Measurements from ENCODE around the gene ATAD2B. TPM values are rescaled to one million over a fixed set of nuclear protein-coding genes. Genes with fewer than 3 reads are reported as not detected.
"Not testable (repeated sequence)": the region's sequence is repeated elsewhere in the genome, so short reads cannot be mapped to it uniquely, and the experiment has no call there.

The ATAD2B gene
- polyA plus RNA-seq, 3 donors from 2014 or later = 6.0 to 17.5 (median 8.4) TPM

DNA sequence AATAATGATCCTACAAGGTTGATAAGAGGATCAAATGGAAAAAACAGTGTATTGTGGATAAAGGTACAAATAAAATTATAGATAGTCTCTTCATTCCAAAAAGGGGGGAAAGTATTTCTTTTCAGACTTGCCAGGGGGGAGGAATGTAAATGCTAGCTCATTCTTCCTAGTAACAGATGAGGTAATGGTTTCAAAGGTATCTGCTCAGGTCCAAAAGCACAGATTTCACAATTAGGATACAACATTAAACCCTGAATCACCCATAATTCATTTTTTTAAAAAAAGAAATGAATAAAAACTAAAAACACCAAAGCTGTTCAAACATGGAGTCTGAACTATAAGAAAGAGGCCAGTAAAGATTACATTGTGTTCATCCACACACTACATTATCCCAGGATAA, 142.0 kb downstream of the ATAD2B start:
- no peak overlapping the region for H3K4me3 Mint-ChIP-seq
- H3K27ac Mint-ChIP-seq = no peak overlapping the region
- H3K27me3 Mint-ChIP-seq (ENCODE audit: low read depth in 3 of 3) = no peaks in the 10 kb centered on the region
- H3K4me1 Mint-ChIP-seq = peaks cover 27 to 30% of the 10 kb centered on the region in 2 donors
- H3K9me3 Mint-ChIP-seq = no peaks in the 10 kb centered on the region
- no peak for DNase-seq
- H3K36me3 Mint-ChIP-seq = peaks cover 13 to 23% (median 17%) of the 10 kb centered on the region in 3 donors

- no peaks in the 10 kb centered on the region for H3K27me3 Mint-ChIP-seq (ENCODE audit: low read depth in 3 of 3)
- H3K4me1 Mint-ChIP-seq = peaks cover 9 to 11% of the 10 kb centered on the region in 2 donors
- no peak overlapping the region for H3K4me3 Mint-ChIP-seq
- no peak for DNase-seq
- H3K9me3 Mint-ChIP-seq = no peaks in the 10 kb centered on the region
- H3K36me3 Mint-ChIP-seq = peaks cover 17 to 26% (median 17%) of the 10 kb centered on the region in 3 donors
- H3K27ac Mint-ChIP-seq = no peak overlapping the region
Measured at GRCh38 chr2:23782646-23783045, 144.3 kb downstream of the ATAD2B start.

GRCh38 chr2:23782126-23782525, 144.8 kb downstream of the ATAD2B start:
- no peak for DNase-seq
- Mint-ChIP-seq H3K27ac (no peak overlapping the region), H3K4me3 (no peak overlapping the region), H3K27me3 (ENCODE audit: low read depth in 3 of 3) (no peaks in the 10 kb centered on the region), H3K4me1 (peaks cover 5 to 6% of the 10 kb centered on the region in 2 donors), H3K36me3 (peaks cover 17 to 26% (median 22%) of the 10 kb centered on the region in 3 donors), H3K9me3 (no peaks in the 10 kb centered on the region)

DNA sequence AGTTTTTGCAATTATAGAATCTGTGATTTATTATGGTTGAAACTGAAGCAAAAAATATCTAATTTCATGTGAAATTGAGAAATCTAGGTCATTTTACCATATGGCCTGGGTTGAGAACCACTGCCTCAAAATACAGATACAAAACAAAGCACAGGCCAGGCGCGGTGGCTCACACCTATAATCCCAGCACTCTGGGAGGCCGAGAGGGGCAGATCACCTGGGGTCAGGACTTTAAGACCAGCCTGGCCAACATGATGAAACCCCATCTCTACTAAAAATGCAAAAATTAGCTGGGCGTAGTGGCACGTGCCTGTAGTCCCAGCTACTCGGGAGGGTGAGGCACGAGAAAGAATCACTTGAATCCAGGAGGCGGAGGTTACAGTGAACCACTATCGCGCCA, 146.5 kb downstream of the ATAD2B start:
- not testable (repeated sequence) for H3K27me3 Mint-ChIP-seq (ENCODE audit: low read depth in 3 of 3); DNase-seq; H3K27ac Mint-ChIP-seq; H3K4me1 Mint-ChIP-seq; H3K9me3 Mint-ChIP-seq; H3K4me3 Mint-ChIP-seq
- peaks cover 22 to 34% (median 26%) of the 10 kb centered on the region in 3 donors for H3K36me3 Mint-ChIP-seq

DNA sequence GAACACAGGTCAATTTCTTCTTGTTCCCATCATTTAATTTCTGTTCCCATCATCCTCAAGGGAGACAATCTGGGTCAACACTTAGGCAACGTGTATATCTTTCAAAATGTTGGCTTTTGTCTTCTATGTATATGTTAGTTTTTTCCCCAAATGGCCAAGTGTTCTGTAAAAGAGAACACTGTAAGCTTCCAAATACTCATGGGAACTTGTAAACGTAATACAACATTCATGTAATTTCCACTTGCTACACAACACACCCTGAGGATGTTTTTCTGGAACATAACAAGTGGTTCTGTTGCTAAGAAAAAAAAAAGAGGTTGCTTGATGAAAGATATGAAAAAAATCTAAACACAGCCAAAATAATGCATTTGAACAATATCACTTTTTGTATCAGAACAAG, 149.1 kb downstream of the ATAD2B start:
- no peak for DNase-seq
- Mint-ChIP-seq H3K36me3 (peaks cover 23 to 33% (median 30%) of the 10 kb centered on the region in 3 donors), H3K9me3 (no peaks in the 10 kb centered on the region), H3K4me3 (no peak overlapping the region), H3K4me1 (no peaks in the 10 kb centered on the region), H3K27me3 (ENCODE audit: low read depth in 3 of 3) (peaks cover 0 to 2% (median 0%) of the 10 kb centered on the region in 3 donors), H3K27ac (no peak overlapping the region)

DNA sequence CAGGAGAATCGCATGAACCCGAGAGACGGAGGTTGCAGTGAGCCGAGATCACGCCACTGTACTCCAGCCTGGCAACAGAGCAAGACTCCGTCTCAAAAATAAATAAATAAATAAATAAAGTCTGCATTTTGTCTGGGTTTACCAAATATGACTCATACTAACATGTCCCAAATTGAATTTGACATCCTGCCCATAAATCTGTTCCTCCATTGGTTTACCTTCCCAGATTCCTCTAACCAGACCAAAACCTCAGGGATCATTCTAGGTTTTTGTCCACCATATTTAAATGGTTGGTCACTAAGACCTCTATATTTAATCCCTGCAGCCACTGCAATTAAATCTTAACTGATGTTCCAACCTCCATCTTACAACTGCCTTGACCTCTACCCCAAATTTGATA, 150.9 kb downstream of the ATAD2B start:
- Mint-ChIP-seq H3K27ac (peak overlapping the region in 1 of 6 donors; percentile 7), H3K9me3 (no peaks in the 10 kb centered on the region), H3K4me3 (no peak overlapping the region), H3K27me3 (ENCODE audit: low read depth in 3 of 3) (peaks cover 0 to 2% (median 0%) of the 10 kb centered on the region in 3 donors), H3K36me3 (peaks cover 31 to 42% (median 40%) of the 10 kb centered on the region in 3 donors), H3K4me1 (no peaks in the 10 kb centered on the region)
- DNase-seq = no peak

GRCh38 chr2:23772684-23773083, 154.2 kb downstream of the ATAD2B start:
- no peak overlapping the region for H3K27ac Mint-ChIP-seq
- H3K4me3 Mint-ChIP-seq = no peak overlapping the region
- H3K4me1 Mint-ChIP-seq = peaks cover 0 to under 1% of the 10 kb centered on the region in 2 donors
- H3K9me3 Mint-ChIP-seq = no peaks in the 10 kb centered on the region
- H3K36me3 Mint-ChIP-seq = peaks cover 35 to 59% (median 51%) of the 10 kb centered on the region in 3 donors
- no peak for DNase-seq
- peaks cover 0 to 3% (median 2%) of the 10 kb centered on the region in 3 donors for H3K27me3 Mint-ChIP-seq (ENCODE audit: low read depth in 3 of 3)

DNA sequence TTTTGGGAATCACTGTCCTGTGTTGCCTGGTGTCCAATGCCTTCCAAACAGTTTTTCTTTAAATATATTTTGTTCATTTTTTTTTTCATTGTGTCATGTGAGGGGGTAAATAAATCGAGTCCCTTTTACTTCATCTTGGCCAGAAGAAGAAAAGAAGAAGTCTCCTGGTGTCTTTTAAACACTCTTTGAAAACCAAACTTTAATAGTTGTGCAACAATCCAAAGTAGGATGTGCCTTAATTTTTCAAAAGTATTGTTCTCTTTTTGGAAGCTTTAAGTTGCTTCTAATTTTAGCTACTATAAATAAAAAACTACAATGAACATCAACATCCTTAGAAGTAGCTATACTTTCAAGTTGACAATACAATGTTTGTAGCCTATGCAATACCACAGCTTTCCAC, 154.9 kb downstream of the ATAD2B start:
- no peak overlapping the region for H3K27ac Mint-ChIP-seq
- peaks cover 30 to 65% (median 54%) of the 10 kb centered on the region in 3 donors for H3K36me3 Mint-ChIP-seq
- H3K9me3 Mint-ChIP-seq = no peaks in the 10 kb centered on the region
- H3K4me1 Mint-ChIP-seq = peaks cover 0 to 7% of the 10 kb centered on the region in 2 donors
- peaks cover 0 to 4% (median 2%) of the 10 kb centered on the region in 3 donors for H3K27me3 Mint-ChIP-seq (ENCODE audit: low read depth in 3 of 3)
- no peak for DNase-seq
- no peak overlapping the region for H3K4me3 Mint-ChIP-seq

GRCh38 chr2:23769364-23769763, 157.6 kb downstream of the ATAD2B start:
- Mint-ChIP-seq H3K4me3 (no peak overlapping the region), H3K9me3 (no peaks in the 10 kb centered on the region), H3K27me3 (ENCODE audit: low read depth in 3 of 3) (peaks cover 0 to 8% (median 2%) of the 10 kb centered on the region in 3 donors), H3K27ac (no peak overlapping the region), H3K4me1 (peaks cover 0 to 14% of the 10 kb centered on the region in 2 donors), H3K36me3 (peaks cover 25 to 53% (median 40%) of the 10 kb centered on the region in 3 donors)
- DNase-seq = no peak

GRCh38 chr2:23767876-23768621, 158.9 kb downstream of the ATAD2B start:
- H3K4me3 Mint-ChIP-seq = no peak overlapping the region
- H3K27ac Mint-ChIP-seq = peak overlapping the region in 1 of 6 donors; percentile 27
- peaks cover 0 to 8% (median 2%) of the 10 kb centered on the region in 3 donors for H3K27me3 Mint-ChIP-seq (ENCODE audit: low read depth in 3 of 3)
- DNase-seq = no peak
- H3K9me3 Mint-ChIP-seq = no peaks in the 10 kb centered on the region
- peaks cover 0 to 16% of the 10 kb centered on the region in 2 donors for H3K4me1 Mint-ChIP-seq
- peaks cover 23 to 56% (median 32%) of the 10 kb centered on the region in 3 donors for H3K36me3 Mint-ChIP-seq

DNA sequence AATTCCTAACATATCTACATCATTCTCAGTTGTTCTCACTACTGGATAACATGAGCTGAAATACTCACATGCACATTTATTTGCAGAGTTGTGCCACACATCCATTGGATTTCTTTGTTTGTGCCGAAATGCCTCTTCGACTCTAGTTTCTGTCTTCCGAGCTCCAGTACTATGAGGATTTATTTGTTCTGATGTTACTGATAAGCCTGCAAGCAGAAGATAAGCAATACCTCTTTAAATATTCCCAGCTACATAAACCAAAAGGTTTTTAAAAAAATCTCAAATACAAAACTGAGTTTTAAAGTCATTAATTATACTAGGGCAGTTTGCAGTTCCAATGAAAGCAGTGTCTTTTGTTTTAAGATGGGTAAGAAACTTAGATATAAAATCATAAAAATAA, 164.8 kb downstream of the ATAD2B start:
- peaks cover 12 to 29% (median 21%) of the 10 kb centered on the region in 3 donors for H3K36me3 Mint-ChIP-seq
- H3K9me3 Mint-ChIP-seq = no peaks in the 10 kb centered on the region
- no peak overlapping the region for H3K4me3 Mint-ChIP-seq
- H3K27me3 Mint-ChIP-seq (ENCODE audit: low read depth in 3 of 3) = peaks cover 0 to 8% (median 0%) of the 10 kb centered on the region in 3 donors
- no peak for DNase-seq
- H3K27ac Mint-ChIP-seq = peak overlapping the region in 3 of 6 donors; percentile 0 to 18 (median 3)
- peaks cover 9 to 28% of the 10 kb centered on the region in 2 donors for H3K4me1 Mint-ChIP-seq

- Mint-ChIP-seq H3K36me3 (peaks cover 17 to 32% (median 21%) of the 10 kb centered on the region in 3 donors), H3K27me3 (ENCODE audit: low read depth in 3 of 3) (peaks cover 0 to 6% (median 0%) of the 10 kb centered on the region in 3 donors), H3K4me3 (peak overlapping the region in 1 of 5 donors; percentile 30), H3K4me1 (peaks cover 9 to 23% of the 10 kb centered on the region in 2 donors), H3K9me3 (no peaks in the 10 kb centered on the region), H3K27ac (peak overlapping the region in 5 of 6 donors; percentile 18 to 73 (median 60))
- no peak for DNase-seq
Measured at GRCh38 chr2:23761638-23762037, 165.3 kb downstream of the ATAD2B start.

GRCh38 chr2:23760736-23761135, 166.2 kb downstream of the ATAD2B start:
- H3K27ac Mint-ChIP-seq = no peak overlapping the region
- no peaks in the 10 kb centered on the region for H3K9me3 Mint-ChIP-seq
- peaks cover 9 to 20% of the 10 kb centered on the region in 2 donors for H3K4me1 Mint-ChIP-seq

DNA sequence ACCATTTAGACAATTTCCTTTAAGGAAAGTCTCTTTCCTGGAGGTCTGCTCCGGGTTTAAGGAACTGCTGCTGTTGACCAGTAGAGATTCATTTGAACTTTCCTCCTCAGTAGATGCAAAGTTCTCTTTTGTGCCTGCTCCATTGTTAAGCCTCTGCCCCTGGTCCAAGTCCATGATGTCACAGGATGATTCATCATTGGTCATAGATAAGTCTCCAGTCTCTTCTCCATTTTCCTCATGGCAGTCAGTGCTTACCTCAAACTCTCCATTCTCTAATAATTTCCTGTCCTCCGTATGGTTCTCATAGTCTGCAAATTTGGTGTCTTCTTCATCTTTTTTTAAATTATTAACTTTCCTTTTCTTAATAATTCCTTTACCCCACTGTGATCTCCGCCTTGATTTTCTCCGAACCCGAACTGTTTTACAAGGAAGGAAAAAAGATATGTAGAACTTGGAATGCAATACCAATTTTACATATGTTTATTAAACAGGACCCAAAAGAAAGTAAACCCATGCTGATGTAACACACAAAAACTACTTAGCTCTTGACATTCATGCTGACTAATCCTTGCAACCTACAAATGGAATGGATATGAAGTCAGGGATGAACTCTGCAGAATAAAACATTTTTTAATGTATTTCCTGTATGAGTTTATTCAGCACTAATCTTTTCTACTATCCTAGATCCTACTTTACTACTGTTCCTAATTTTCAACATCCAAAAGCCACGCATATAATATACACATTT, 169.1 kb downstream of the ATAD2B start:
- Mint-ChIP-seq H3K27ac (peak overlapping the region in 2 of 6 donors; percentile 14 to 39), H3K9me3 (no peaks in the 10 kb centered on the region), H3K4me3 (no peak overlapping the region), H3K27me3 (ENCODE audit: low read depth in 3 of 3) (peaks cover 0 to 2% (median 0%) of the 10 kb centered on the region in 3 donors), H3K4me1 (peaks cover 9 to 17% of the 10 kb centered on the region in 2 donors), H3K36me3 (peaks cover 30 to 43% (median 35%) of the 10 kb centered on the region in 3 donors)
- DNase-seq = no peak

More at GRCh38 chr2:23760736-23761135, 166.2 kb downstream of the ATAD2B start:
- peaks cover 0 to 4% (median 0%) of the 10 kb centered on the region in 3 donors for H3K27me3 Mint-ChIP-seq (ENCODE audit: low read depth in 3 of 3)
- H3K4me3 Mint-ChIP-seq = no peak overlapping the region
- peaks cover 19 to 35% (median 21%) of the 10 kb centered on the region in 3 donors for H3K36me3 Mint-ChIP-seq
- DNase-seq = no peak

Data from immature natural killer cell (primary cell).